HG02678 (cell line): ENCODE data around the gene CWC22.
"Not testable (repeated sequence)": the region's sequence is repeated elsewhere in the genome, so short reads cannot be mapped to it uniquely, and the experiment has no call there.

Experiments
- ATAC-seq: cut with Tn5 transposase; IDR thresholded peaks from one replicate; pipeline ENCODE4 v1.9.1; 2021; ENCODE audit warnings: mild to moderate bottlenecking, moderate library complexity; ENCODE audit not compliant: unreplicated experiment

The CWC22 gene

DNA sequence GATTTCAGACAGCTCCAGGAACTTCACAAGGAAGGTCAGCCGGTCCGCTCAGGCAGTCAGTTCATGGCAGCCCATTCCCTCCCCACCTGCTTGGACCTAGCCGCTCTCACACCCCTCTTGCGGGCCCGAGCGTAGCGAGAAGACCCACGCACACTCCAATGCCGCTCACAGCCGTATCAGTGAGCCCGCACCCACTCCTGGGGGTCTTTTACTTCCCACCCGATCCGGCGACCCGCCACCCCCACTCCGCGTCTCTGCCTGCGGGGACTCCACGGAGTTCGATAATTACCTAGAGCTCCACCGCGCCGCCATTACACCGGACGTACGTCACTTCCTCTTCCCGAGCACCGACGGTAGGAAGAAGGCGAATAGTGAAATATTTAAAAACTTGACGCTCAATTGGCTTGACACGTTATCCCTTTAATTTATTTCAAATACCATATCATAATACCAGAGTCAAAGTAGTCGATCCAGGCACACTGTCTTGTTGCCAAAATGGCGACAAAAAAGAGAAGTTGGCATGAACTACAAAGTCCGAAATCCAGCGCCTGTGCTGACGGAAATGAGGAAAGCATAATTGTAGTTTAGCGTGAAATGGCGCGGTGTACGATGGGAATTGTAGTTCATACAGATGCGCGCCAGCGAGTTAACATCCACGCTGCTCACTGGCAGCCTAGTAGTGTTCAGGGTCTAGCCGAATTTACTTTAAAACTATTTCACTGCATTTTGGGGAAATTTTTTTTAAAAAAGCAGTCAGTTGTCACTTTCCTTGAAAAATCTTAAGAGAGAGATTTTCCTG lies at the start of gene CWC22:
CWC22 (minus strand) TSS at position 517 of the 799 bp plus-strand sequence. CDS start 13,956 bp downstream, outside the sequence.
- ATAC-seq, result peak; percentile 98

DNA sequence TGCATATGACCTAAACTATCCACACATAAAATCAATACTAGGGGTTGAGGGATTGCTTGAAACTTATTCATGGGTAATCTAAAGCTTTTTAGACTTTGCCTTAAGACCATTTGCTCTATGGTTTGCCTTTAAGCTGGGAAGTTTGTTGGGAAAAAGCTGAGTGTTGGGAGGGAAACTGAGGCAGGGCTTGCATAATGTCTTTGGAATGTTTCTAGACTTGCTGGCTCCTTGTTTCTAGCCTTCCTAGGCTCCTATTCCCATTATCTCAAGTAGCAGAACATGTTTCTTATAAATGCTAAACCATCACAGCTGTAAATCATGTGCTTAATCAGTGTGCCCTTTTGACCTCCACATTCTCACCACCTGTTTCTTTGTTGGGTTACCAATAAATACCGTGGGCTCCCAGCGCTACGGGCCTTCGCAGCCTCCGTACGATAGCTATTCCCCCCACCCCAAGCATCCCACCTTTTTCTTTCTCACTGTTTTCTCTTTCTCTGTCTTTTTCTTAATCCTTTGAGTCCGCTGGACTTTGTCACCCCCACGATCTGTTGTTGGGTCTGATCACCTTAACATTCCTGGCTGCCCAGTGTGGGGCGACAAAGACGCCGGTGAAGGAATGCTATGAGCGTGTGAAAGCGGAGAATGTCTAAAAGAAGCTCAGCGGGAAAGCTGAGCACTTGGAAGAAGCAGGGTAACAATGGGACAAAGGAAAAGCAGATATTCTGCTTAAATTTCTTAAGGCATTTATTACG lies 49.4 kb upstream of the CWC22 start:
- no peak for ATAC-seq

DNA sequence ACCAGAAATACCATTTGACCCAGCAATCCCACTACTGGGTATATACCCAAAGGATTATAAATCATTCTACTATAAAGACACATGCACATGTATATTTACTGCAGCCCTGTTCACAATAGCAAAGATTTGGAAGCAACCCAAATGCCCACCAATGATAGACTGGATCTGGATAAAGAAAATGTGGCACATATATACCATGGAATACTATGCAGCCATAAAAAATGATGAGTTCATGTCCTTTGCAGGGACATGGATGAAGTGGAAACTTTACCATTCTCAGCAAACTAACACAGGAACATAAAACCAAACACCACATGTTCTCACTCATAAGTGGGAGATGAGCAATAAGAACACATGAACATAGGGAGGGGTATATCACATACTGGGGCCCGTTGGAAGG lies 47.5 kb upstream of the CWC22 start:
- not testable (repeated sequence) for ATAC-seq

DNA sequence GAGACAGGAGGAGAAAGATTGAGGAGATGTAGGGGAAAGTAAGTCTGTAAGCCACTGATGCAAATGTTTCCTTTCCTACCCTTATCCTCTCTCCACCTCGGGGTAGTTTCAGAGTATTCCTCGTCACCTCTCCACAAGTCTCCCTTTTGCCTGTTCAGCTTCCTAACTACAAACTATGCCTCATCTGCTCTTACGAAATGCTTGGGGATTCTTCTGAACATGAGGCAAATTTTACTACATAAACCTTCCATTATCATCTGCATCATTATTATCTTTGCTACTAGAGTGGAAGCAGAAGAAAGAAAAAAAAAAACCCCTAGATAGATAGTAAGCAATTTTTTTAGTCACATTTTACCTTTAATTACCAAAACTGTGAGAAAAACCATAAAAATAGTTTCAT lies 43.1 kb upstream of the CWC22 start:
- ATAC-seq, result no peak

DNA sequence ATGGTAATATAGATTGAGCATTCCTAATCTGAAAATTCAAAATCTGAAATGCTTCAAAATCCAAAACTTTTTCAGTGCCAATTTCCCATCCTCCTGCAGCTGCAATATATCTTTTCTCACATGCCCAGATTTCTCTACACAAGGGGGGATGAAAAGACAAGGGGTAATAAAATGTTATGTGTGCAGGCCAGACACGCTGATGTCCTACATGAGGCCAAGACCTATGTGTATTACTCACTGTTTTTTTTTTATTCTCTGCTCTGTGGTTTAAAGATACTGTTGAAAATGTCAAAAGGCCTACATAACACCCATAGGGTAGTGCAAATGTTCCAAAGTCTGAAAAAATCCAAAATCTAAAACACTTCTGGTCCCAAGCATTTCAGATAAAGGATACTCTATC lies 41.2 kb upstream of the CWC22 start:
- no peak for ATAC-seq

DNA sequence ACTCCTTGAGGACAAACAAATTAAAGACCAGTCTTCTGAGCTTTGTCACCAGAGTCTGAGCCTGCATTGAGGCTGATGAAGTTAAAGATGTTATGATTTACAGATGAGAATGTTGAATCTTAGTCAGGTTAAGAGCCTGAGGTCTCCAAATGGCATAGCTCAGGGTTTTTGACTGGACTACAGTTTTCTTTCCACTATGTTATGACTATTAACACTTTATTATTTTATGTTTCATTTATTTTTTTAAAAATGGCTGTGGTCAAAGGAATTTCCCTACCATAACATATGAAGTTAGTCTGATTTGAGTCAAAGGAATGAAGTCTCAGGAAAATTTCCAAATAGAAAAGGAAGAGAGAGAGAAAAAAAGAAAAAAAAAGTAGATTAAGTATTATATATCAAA lies 39.7 kb upstream of the CWC22 start:
- ATAC-seq, result no peak

DNA sequence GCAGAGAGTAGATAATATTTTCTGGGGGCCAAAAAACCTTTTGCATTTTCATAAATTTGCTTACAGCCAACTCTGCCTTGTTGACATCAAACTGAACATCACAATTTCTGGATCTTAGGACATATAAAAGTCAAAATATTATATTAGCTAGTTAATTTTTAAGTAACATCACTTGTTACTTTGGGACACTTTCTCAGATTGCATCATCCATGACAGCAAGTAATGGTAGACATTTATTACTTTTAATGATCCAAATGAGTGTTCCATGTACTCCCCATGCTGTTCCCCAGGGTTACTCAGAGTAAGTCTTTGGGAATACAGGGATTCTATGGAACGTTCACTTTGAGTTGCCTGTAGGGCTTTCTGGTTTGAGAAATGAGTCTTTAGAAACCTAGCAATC lies 39.1 kb upstream of the CWC22 start:
- ATAC-seq, result no peak

DNA sequence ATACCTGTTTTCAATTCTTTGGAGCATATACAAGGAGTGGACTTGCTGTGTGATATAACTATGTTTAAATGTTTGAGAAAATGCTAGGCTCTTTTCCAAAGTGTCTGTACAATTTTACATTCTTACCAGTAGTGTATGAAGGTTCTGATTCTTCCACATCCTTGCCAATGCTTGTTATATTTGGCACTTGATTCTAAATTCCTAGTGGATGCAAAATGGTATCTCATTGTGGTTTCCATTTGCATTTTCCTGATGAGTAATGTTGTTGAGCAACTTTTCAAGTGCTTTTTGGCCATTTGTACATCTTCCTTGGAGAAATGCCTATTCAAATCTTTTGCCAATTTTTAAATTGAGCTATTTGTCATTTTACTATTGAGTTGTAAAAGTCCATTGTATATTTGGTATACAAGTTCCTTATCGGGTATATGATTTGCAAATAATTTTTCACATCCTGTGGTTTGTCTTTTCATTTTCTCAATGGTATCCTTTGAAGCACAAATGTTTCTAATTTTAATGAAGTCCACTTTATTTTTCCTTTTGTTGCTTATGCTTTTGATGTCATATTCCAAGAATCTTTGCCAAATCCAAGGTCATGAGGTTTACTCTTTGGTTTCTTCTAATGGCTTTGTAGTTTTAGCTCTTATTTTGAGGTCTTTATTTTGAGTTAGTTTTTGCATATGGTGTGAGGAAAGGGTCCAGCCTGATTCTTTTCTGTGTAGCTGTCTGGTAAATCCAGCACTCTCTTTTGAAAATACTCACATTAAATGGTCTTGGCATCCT lies 33.2 kb upstream of the CWC22 start:
- no peak for ATAC-seq

DNA sequence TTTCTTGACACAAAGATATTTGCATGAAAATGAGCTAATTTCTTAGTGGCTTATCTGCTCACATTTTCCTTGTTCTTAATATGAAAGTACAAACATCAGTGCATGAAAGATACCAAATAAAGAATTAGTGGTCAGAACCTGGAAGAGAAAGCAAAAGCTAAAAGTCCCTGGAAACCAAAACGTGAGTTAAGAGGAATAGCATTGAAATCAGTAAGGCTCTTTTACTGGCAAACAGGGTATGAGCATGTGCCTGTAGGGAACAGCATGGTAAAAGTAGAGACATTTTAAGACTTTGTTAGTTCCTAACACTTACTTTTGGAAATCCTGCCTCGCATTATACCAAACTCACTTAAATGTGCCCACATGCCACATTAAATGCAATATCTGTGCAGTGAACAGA lies 31.9 kb upstream of the CWC22 start:
- ATAC-seq, result no peak

DNA sequence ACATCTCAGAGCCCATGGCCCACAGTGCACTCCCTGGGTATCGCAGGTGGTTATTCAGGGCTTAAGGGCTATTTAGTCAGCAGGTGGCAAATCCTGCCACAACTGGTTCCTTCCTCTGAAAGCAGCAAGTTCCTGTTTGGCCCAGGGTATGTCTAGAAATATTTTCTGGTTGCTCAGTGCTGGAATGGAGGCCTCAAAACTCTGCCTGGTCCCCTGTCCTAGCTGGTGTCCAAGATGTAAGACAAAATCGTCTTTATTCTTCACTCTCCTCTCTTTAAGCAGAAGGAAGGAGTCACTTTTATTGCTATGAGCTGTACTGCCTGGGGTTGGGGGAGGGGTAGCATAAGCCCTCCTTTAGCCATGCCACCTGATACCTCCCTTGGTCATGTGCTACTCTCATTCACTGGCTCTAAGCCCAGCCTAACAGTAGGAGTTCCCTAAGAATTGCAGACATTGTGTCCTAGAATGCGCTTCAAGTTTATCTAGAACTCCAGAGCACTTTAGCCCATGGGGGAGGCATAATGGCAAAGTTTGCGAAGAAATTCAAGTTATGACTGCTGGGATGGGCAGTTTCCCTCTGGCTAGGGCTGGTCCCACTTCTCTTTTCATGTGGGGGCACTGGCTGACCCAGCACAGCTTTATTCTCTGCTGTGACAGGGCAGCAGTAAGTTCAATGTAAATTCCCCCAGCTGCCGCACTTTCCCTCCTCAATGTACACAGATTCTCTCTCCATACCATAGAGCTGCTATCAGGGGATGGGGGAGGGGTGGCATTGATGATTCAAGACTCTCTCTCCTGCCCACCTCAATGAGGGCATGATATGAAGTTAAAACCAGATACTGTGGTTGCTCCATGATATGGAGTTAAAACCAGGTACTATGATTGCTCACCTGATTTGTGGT lies 27.1 kb upstream of the CWC22 start:
- no peak for ATAC-seq

DNA sequence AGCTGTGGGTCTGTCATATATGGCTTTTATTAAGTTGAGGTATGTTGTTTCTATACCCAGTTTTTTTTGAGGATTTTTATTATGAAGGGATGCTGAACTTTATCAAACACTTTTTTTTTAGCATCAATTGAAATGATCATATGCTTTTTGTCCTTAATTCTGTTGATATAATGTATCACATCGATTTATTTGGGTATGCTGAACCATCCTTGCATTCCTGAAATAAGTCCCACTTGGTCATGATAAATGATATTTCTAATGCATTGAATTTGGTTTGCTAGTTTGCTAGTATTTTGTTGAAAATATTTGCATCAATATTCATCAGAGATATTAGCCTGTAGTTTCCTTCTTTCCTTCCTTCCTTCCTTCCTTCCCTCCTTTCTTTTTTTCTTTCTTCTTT lies 22.5 kb upstream of the CWC22 start:
- ATAC-seq, result no peak

DNA sequence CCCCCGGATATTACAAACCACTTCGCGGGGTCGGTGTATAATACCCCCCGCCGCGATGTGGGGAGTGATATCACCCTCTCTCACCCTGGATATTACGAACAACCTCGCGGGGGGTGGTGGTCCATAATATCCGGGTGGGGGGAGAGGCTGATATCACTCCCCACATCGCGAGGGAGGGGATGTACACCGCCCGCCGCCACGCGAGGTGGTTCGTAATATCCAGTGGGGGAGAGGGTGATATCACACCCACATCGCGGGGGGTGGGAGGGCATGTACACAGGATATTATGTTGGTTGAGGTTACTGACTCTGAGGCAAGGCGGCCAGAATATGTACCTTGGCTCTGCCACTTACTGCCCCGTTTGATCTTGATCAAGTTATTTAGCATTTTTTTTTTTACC lies 14.8 kb upstream of the CWC22 start:
- no peak for ATAC-seq

DNA sequence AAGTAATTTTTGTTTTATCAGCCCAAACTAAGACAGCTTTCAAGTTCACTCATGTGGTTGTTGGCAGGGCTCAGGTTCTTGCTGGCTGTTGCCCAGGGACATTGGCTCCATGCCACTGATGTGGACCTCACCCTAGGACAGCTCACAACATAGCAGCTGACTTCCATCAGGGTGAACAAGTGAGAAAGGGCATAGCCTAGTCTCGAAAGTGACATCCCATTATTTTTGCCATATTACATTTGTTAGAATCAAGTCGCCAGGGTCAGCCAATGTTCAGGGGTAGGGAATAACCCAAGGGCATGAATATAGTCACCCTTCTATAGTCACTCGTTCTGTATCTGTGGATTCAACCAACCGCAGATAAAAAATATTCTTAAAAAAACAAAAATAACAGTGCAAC lies 10.7 kb upstream of the CWC22 start:
- ATAC-seq, result no peak

DNA sequence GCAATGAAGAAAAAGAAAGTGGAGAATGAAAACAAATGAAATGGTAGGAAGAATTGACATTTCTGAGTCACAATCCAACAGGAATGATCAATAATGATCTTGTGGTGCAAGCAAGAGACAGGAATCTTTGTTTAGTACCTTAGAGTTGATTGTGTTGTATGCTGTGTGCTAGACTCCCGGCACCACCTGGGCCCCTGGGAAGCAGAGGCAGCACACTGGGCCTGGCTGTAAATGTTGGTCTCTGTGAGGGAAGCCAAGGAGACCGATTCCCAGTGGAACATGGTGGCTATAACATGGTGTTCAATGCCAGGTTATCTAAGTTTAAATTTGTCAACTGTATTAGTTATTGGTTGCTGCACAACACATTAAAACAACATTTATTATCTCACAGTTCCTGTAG lies 9.8 kb upstream of the CWC22 start:
- ATAC-seq, result no peak

DNA sequence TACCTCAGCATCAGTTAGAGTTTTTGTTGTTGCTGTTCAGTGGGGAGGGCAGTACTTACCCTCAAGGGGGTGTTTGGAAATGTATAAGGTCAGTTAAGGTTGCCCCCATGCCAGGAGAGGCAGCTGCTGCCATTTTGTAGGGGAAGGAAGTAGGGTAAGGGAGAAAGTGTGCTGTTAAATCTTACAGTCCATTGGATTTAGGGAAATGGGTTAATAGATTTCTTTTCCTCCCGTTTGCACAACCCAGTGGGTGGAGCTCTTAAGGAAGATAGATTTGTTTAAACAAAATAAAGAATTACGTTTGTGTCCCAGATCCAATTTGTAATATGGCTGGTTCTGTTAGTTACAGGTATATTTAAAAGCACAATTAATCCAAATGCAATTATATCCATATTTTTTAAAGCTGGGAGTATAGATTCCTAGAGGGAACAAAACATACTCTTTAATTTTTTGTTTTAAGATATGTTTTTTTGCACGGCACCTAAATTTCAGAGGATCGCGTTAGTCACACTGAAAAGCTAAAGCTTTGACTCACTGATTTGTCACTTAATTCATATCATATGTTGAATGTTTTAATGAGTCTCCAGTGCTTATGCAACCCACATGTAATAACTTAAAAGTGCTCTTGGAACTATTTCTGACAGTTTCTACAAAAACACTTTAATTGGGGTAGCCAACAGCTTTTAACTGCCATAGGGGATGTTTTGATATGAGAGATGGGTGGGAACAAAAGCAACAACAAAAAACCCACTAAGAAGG lies 9.0 kb upstream of the CWC22 start:
- ATAC-seq, result no peak

DNA sequence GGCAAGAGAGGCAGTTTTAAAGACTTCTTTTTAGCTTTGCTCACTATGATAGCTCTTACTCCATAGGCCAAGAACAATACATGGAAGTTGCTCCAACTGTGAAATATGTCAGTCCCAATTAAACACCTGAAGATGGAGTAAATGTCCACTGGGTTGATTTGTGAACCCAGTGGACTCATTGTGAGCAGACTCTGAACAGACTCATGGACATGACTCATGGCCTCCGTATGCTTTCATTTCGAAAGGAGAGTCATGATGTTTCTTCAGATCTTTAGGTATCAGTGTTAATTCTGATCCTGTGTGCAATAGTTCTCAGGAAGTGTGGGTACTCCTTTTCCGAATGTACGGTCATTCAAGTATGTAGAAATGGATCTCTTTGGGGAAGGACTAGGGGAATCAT lies 5.4 kb upstream of the CWC22 start:
- no peak for ATAC-seq

DNA sequence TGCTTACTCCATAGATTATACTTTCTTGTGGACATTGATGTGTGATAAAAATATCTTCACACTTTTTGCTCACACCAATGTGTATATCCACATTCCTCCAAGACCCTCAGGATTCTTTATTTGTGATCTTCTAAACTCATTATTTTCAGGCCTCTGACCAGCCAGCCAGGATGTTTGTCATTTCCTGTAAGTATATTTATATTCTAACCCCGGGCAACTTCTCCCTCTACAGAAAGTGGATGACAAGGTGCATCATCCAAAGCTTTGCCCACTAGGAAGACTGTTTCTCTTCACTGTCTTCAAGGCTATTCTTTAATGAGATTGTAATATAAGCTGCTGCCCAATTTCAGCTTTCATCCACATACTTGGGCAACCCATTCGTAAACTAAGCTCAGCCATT lies 3.6 kb upstream of the CWC22 start:
- ATAC-seq, result no peak

DNA sequence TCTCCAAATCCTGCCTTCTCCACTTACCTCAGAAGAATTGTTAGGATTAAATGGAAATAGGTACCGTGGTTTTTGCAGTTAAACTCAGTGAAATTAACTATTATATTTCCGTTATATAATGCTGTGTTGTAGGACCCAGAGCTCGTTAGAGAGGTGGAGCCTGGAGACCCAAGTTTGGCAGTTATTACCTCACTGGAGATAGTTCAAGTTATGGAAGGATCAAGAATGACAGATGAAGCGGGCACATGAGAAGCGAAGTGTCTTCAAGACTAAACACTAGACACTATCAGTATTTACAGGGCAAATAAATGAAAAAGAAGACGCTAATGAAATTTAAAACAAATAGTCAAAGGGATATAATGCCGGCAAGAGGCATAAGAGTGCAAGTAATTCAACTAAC lies 866 bp downstream of the CWC22 start:
- no peak for ATAC-seq

DNA sequence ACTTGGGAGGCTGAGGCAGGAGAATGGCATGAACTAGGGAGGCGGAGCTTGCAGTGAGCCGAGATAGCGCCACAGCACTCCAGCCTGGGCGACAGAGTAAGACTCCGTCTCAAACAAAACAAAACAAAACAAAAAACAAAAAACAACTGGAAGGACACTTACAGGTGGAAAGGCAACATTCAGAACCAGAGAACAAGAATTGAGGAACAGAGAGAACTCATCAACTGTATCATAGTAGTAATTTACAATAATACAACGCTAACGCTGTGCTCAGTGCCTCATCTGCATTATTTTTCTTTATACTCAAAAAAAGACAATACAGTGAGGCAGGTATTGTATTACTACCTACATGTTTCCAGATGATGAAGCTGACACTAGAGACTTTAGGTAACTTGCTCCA lies 1.6 kb downstream of the CWC22 start:
- ATAC-seq, result not testable (repeated sequence)

DNA sequence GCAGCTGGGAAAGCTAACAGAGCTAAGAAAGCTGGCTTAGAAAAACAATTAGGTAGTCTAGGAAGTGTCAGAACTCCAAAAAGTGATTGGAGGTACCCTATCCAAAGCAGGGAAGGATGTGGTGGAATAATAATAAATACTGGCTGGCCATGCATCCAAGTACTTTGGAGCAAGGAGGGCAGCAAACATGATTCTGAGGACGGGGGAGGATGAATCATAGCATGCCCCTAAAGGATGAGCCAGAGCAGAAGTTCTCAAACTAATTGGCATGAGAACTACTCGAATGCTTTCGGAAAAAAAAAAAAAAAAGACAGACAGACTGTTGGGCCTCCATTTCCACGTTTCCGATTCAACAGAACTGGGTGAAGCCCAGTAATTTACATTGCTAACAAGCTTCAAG lies 2.4 kb downstream of the CWC22 start:
- no peak for ATAC-seq
